GM23338 (cell line): Measurements from ENCODE around the gene EDA2R.

Source experiments
- CREB1 ChIP-seq: fragments of 250-450 bp; sonication (Bioruptor Pico); IDR thresholded peaks from 2 replicates; pipeline ENCODE4 v1.5.0; 2020; ENCODE audit warnings: low read depth, mild to moderate bottlenecking, moderate library complexity
- EZH2 ChIP-seq: fragments of 200-600 bp; sonication (generic); IDR thresholded peaks from one replicate; pipeline ENCODE4 v1.8.0; 2017; ENCODE audit warnings: antibody characterized with exemption, mild to moderate bottlenecking, low read depth; ENCODE audit not compliant: unreplicated experiment
- EZH2phosphoT487 ChIP-seq: fragments of 200-600 bp; sonication (generic); IDR thresholded peaks from one replicate; pipeline ENCODE4 v1.8.1; 2018; ENCODE audit warnings: antibody characterized with exemption; ENCODE audit not compliant: unreplicated experiment
- JUNB ChIP-seq: IDR thresholded peaks from one replicate; pipeline ENCODE4 v1.6.1; 2016; ENCODE audit warnings: antibody characterized with exemption; ENCODE audit not compliant: unreplicated experiment
- NANOG ChIP-seq: IDR thresholded peaks from 2 replicates; pipeline ENCODE4 v1.6.1; 2016; ENCODE audit warnings: antibody characterized with exemption, borderline replicate concordance
- POLR2AphosphoS5 ChIP-seq: IDR thresholded peaks from 2 replicates; pipeline ENCODE4 v1.6.1; 2016; ENCODE audit warnings: antibody characterized with exemption, low read depth
- STAT1 ChIP-seq: IDR thresholded peaks from one replicate; pipeline ENCODE4 v1.6.1; 2016; ENCODE audit warnings: antibody characterized with exemption; ENCODE audit not compliant: unreplicated experiment
- ZNF114 ChIP-seq: fragments of 250-450 bp; sonication (Bioruptor Pico); IDR thresholded peaks from 2 replicates; pipeline ENCODE4 v1.5.0; 2020; ENCODE audit warnings: mild to moderate bottlenecking, moderate library complexity
- ZNF331 ChIP-seq: fragments of 250-450 bp; sonication (Bioruptor Pico); IDR thresholded peaks from 2 replicates; pipeline ENCODE4 v1.5.0; 2020; ENCODE audit warnings: low read depth, mild to moderate bottlenecking, moderate library complexity
- TF ChIP-seq, protein P1 (sequence below), 2 experiments: fragments of 200-600 bp in 1 of 2; sonication (generic) in 1 of 2; conservative IDR thresholded peaks; 2 replicates each; pipeline versions ENCODE4 v1.5.1 to v1.6.1; 2016 to 2017; ENCODE audit warnings: antibody characterized with exemption in 2 of 2, low read depth in 2 of 2, mild to moderate bottlenecking in 2 of 2, moderate library complexity in 1 of 2
- TF ChIP-seq, protein P2 (sequence below): IDR thresholded peaks from one replicate; pipeline ENCODE4 v1.6.1; 2018; ENCODE audit warnings: antibody characterized with exemption; ENCODE audit not compliant: unreplicated experiment
- TF ChIP-seq, protein P3 (sequence below): IDR thresholded peaks from 2 replicates; pipeline ENCODE4 v1.6.1; 2016; ENCODE audit warnings: antibody characterized with exemption
- TF ChIP-seq, protein P4 (sequence below): fragments of 250-450 bp; sonication (Bioruptor Pico); IDR thresholded peaks from 2 replicates; pipeline ENCODE4 v1.5.0; 2020; ENCODE audit warnings: mild to moderate bottlenecking, moderate library complexity

DNA sequence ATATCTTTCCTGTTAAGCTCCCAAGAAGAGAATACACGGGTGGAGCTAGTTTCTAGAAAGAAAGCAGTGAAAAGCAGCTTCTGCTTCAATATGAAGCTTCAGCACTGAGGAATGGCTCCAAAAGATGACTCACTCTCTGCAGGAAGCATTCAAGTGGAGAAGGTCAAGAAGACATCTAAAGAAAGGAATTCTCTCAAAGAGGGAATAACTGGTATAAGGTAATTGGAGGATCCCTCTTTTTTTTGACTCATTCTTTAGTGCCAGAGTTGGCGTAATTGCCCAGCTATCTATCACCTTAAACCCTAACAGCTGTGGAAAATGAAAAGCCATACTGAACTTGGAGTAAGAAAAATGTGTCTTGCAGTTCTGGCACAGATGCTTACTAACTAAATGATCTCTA lies 3.5 kb downstream of the EDA2R start:
- TF ChIP-seq, protein P1, sequence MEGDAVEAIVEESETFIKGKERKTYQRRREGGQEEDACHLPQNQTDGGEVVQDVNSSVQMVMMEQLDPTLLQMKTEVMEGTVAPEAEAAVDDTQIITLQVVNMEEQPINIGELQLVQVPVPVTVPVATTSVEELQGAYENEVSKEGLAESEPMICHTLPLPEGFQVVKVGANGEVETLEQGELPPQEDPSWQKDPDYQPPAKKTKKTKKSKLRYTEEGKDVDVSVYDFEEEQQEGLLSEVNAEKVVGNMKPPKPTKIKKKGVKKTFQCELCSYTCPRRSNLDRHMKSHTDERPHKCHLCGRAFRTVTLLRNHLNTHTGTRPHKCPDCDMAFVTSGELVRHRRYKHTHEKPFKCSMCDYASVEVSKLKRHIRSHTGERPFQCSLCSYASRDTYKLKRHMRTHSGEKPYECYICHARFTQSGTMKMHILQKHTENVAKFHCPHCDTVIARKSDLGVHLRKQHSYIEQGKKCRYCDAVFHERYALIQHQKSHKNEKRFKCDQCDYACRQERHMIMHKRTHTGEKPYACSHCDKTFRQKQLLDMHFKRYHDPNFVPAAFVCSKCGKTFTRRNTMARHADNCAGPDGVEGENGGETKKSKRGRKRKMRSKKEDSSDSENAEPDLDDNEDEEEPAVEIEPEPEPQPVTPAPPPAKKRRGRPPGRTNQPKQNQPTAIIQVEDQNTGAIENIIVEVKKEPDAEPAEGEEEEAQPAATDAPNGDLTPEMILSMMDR (conservative IDR thresholded peaks at IDR 0.05; ENCODE audit: low read depth in 2 of 2), result no peak
- TF ChIP-seq ZNF114 (CRISPR knock-in tag), result no peak
- no peak for TF ChIP-seq NANOG
- TF ChIP-seq, protein P2, sequence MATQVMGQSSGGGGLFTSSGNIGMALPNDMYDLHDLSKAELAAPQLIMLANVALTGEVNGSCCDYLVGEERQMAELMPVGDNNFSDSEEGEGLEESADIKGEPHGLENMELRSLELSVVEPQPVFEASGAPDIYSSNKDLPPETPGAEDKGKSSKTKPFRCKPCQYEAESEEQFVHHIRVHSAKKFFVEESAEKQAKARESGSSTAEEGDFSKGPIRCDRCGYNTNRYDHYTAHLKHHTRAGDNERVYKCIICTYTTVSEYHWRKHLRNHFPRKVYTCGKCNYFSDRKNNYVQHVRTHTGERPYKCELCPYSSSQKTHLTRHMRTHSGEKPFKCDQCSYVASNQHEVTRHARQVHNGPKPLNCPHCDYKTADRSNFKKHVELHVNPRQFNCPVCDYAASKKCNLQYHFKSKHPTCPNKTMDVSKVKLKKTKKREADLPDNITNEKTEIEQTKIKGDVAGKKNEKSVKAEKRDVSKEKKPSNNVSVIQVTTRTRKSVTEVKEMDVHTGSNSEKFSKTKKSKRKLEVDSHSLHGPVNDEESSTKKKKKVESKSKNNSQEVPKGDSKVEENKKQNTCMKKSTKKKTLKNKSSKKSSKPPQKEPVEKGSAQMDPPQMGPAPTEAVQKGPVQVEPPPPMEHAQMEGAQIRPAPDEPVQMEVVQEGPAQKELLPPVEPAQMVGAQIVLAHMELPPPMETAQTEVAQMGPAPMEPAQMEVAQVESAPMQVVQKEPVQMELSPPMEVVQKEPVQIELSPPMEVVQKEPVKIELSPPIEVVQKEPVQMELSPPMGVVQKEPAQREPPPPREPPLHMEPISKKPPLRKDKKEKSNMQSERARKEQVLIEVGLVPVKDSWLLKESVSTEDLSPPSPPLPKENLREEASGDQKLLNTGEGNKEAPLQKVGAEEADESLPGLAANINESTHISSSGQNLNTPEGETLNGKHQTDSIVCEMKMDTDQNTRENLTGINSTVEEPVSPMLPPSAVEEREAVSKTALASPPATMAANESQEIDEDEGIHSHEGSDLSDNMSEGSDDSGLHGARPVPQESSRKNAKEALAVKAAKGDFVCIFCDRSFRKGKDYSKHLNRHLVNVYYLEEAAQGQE, result no peak
- TF ChIP-seq EZH2phosphoT487, result no peak
- no peak for TF ChIP-seq POLR2AphosphoS5
- no peak for TF ChIP-seq EZH2
- TF ChIP-seq ZNF331 (CRISPR knock-in tag), result no peak
- no peak for TF ChIP-seq CREB1 (CRISPR knock-in tag)
- TF ChIP-seq, protein P3, sequence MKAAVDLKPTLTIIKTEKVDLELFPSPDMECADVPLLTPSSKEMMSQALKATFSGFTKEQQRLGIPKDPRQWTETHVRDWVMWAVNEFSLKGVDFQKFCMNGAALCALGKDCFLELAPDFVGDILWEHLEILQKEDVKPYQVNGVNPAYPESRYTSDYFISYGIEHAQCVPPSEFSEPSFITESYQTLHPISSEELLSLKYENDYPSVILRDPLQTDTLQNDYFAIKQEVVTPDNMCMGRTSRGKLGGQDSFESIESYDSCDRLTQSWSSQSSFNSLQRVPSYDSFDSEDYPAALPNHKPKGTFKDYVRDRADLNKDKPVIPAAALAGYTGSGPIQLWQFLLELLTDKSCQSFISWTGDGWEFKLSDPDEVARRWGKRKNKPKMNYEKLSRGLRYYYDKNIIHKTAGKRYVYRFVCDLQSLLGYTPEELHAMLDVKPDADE, result no peak
- no peak for TF ChIP-seq JUNB
- TF ChIP-seq, protein P4, sequence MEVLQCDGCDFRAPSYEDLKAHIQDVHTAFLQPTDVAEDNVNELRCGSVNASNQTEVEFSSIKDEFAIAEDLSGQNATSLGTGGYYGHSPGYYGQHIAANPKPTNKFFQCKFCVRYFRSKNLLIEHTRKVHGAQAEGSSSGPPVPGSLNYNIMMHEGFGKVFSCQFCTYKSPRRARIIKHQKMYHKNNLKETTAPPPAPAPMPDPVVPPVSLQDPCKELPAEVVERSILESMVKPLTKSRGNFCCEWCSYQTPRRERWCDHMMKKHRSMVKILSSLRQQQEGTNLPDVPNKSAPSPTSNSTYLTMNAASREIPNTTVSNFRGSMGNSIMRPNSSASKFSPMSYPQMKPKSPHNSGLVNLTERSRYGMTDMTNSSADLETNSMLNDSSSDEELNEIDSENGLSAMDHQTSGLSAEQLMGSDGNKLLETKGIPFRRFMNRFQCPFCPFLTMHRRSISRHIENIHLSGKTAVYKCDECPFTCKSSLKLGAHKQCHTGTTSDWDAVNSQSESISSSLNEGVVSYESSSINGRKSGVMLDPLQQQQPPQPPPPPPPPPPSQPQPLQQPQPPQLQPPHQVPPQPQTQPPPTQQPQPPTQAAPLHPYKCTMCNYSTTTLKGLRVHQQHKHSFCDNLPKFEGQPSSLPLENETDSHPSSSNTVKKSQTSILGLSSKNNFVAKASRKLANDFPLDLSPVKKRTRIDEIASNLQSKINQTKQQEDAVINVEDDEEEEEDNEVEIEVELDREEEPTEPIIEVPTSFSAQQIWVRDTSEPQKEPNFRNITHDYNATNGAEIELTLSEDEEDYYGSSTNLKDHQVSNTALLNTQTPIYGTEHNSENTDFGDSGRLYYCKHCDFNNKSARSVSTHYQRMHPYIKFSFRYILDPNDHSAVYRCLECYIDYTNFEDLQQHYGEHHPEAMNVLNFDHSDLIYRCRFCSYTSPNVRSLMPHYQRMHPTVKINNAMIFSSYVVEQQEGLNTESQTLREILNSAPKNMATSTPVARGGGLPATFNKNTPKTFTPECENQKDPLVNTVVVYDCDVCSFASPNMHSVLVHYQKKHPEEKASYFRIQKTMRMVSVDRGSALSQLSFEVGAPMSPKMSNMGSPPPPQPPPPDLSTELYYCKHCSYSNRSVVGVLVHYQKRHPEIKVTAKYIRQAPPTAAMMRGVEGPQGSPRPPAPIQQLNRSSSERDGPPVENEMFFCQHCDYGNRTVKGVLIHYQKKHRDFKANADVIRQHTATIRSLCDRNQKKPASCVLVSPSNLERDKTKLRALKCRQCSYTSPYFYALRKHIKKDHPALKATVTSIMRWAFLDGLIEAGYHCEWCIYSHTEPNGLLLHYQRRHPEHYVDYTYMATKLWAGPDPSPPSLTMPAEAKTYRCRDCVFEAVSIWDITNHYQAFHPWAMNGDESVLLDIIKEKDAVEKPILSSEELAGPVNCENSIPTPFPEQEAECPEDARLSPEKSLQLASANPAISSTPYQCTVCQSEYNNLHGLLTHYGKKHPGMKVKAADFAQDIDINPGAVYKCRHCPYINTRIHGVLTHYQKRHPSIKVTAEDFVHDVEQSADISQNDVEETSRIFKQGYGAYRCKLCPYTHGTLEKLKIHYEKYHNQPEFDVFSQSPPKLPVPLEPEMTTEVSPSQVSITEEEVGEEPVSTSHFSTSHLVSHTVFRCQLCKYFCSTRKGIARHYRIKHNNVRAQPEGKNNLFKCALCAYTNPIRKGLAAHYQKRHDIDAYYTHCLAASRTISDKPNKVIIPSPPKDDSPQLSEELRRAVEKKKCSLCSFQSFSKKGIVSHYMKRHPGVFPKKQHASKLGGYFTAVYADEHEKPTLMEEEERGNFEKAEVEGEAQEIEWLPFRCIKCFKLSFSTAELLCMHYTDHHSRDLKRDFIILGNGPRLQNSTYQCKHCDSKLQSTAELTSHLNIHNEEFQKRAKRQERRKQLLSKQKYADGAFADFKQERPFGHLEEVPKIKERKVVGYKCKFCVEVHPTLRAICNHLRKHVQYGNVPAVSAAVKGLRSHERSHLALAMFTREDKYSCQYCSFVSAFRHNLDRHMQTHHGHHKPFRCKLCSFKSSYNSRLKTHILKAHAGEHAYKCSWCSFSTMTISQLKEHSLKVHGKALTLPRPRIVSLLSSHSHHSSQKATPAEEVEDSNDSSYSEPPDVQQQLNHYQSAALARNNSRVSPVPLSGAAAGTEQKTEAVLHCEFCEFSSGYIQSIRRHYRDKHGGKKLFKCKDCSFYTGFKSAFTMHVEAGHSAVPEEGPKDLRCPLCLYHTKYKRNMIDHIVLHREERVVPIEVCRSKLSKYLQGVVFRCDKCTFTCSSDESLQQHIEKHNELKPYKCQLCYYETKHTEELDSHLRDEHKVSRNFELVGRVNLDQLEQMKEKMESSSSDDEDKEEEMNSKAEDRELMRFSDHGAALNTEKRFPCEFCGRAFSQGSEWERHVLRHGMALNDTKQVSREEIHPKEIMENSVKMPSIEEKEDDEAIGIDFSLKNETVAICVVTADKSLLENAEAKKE (CRISPR knock-in tag), result no peak
- no peak for TF ChIP-seq STAT1
